NB4 (cell line): ENCODE measurements around the gene NKG7.

Experiments
- MYC ChIP-seq: IDR thresholded peaks from 2 replicates; pipeline ENCODE4 v1.6.1; 2011; ENCODE audit warnings: low read depth, low read length
- POLR2A ChIP-seq: IDR thresholded peaks from 2 replicates; pipeline ENCODE4 v1.6.1; 2011; ENCODE audit warnings: mild to moderate bottlenecking; ENCODE audit not compliant: insufficient read length; ENCODE audit errors: extremely low read depth
- TF ChIP-seq, protein P1 (sequence below): IDR thresholded peaks from one replicate; pipeline ENCODE4 v1.5.1; 2012; ENCODE audit warnings: low read depth, low read length
- TF ChIP-seq, protein P2 (sequence below): IDR thresholded peaks from 2 replicates; pipeline ENCODE4 v1.6.1; 2011; ENCODE audit warnings: low read depth, low read length

- TF ChIP-seq, protein P1, sequence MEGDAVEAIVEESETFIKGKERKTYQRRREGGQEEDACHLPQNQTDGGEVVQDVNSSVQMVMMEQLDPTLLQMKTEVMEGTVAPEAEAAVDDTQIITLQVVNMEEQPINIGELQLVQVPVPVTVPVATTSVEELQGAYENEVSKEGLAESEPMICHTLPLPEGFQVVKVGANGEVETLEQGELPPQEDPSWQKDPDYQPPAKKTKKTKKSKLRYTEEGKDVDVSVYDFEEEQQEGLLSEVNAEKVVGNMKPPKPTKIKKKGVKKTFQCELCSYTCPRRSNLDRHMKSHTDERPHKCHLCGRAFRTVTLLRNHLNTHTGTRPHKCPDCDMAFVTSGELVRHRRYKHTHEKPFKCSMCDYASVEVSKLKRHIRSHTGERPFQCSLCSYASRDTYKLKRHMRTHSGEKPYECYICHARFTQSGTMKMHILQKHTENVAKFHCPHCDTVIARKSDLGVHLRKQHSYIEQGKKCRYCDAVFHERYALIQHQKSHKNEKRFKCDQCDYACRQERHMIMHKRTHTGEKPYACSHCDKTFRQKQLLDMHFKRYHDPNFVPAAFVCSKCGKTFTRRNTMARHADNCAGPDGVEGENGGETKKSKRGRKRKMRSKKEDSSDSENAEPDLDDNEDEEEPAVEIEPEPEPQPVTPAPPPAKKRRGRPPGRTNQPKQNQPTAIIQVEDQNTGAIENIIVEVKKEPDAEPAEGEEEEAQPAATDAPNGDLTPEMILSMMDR: no peak
- TF ChIP-seq, protein P2, sequence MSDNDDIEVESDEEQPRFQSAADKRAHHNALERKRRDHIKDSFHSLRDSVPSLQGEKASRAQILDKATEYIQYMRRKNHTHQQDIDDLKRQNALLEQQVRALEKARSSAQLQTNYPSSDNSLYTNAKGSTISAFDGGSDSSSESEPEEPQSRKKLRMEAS: no peak
- TF ChIP-seq POLR2A (no peak), MYC (no peak)
These were observed 43.0 kb downstream of the NKG7 start for GRCh38 chr19:51329411-51329810.
